ENCODE results near the gene MAN2A2. TPM values are rescaled to one million over a fixed set of nuclear protein-coding genes. Genes with fewer than 3 reads are reported as not detected.

Gene MAN2A2
- total and polyA plus RNA-seq, 9 of the 15 experiments (the other 6 are each of a cell fraction or from before 2014, with no cell fraction given), result 7.3 to 151 (median 43.4) TPM

DNA sequence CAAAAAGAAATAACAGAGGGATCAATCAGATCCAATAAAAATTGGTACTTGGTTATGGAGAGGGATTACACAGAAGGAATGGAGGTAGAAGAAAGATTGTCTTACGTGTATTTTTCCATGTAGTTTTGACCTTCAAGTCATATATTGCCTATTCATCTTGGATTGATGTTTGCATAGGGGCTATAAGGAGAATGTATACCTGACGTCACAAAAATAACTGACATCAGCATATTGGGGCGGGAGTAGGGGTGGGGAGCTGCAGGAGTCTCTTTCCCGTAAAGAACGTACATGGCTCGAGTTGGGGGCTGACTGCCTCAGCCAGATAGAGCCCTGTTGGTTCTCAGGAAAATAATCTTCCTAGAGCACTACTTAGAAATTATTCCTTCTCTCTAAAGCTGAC is 40.6 kb upstream of the MAN2A2 start:
- no peak for FAIRE-seq
- Histone ChIP-seq H3K4me1 (replicated peaks in 1 of 2; ENCODE audit: control insufficient read depth in 2 of 2, insufficient read depth in 2 of 2, low read length in 2 of 2) (peaks cover 29 to 35% of the 10 kb centered on the region in 2 experiments), H3K4me3 (no peak overlapping the region), H3K9ac (ENCODE audit: insufficient read depth in 1 of 2, low read depth in 2 of 2, low read length in 2 of 2) (peak overlapping the region in 1 of 2 experiments; percentile 47; a peak in 2 of 4 replicates), H4K20me1 (replicated peaks; ENCODE audit: control insufficient read depth, insufficient read depth, low read length) (no peaks in the 10 kb centered on the region), H2AFZ (ENCODE audit: low read depth, low read length) (peak overlapping the region; percentile 30; the same call in 1 of the 2 replicates), H3K9me1 (ENCODE audit: control insufficient read depth, insufficient read depth, low read length) (no peaks in the 10 kb centered on the region), H3K27me3 (ENCODE audit: control insufficient read depth in 2 of 2, insufficient read depth in 2 of 2, low read length in 2 of 2) (no peaks in the 10 kb centered on the region; a peak in 1 of 5 replicates), H3K36me3 (ENCODE audit: control insufficient read depth, insufficient read depth, low read length) (no peaks in the 10 kb centered on the region), H3K4me2 (ENCODE audit: insufficient read depth, low read length) (no peak overlapping the region), H3K79me2 (ENCODE audit: control insufficient read depth, insufficient read depth, low read length) (no peaks in the 10 kb centered on the region), H3K27ac (ENCODE audit: extremely low read depth, low read depth, low read length) (no peak overlapping the region), H3K9me3 (replicated peaks; ENCODE audit: control insufficient read depth, insufficient read depth, low read depth, low read length) (no peaks in the 10 kb centered on the region)
- no peak for ATAC-seq
- CTCF ChIA-PET (ENCODE audit: low intra/inter-chr PET ratio), result no interaction called here
- intact Hi-C loops (cut with micrococcal nuclease) (no loop called here), in situ Hi-C loops (cut with MboI) (no loop called here)
- BruUV-seq (replicated peaks), result no TSS peak
- TF ChIP-seq ZNF263 (CRISPR knock-in tag; IDR thresholded peaks at IDR 0.05; ENCODE audit: borderline replicate concordance), result no peak
- TF ChIP-seq MAFF (IDR thresholded peaks at IDR 0.05; ENCODE audit: low read length), result peak; percentile 52; the same call in 1 of the 2 replicates
- TF ChIP-seq C11orf30 (IDR thresholded peaks at IDR 0.05; ENCODE audit: low read depth), result 0 out of 2 replicates have a peak, but pooled peaks have one; percentile 57
- TF ChIP-seq MAFK (IDR thresholded peaks at IDR 0.05; ENCODE audit: low read length), result peak; percentile 42; the same call in 1 of the 2 replicates
- TF ChIP-seq ZNF609 (CRISPR knock-in tag; IDR thresholded peaks at IDR 0.05; ENCODE audit: borderline replicate concordance), result no peak
- peak; percentile 77 for TF ChIP-seq ZNF316 (IDR thresholded peaks at IDR 0.05)
- WGBS (ENCODE audit: insufficient coverage, low coverage, missing lambda C conversion rate), result 58% methylated on average over 6 of the region's 6 CpGs
- POLR2A ChIA-PET, result no interaction called here
- DNase-seq (ENCODE audit: extremely low read depth in 1 of 4, low spot score in 3 of 4), result peak in 1 of 4 experiments; percentile 45
